ENCODE measurements around the gene TPPP3.

TPPP3 gene

GRCh38 chr16:67393111-67393787 lies at the start of gene TPPP3:
TSS of gene TPPP3 (minus strand) at chr16:67393498. CDS start at chr16:67391111, 2,387 bp downstream.
- no peaks in the 10 kb centered on the region for H3F3A ChIP-seq (ENCODE audit: low read depth)
- H3K4me2 ChIP-seq (ENCODE audit: low read depth, low read length, poor library complexity, severe bottlenecking) = no peak within 1 kb of the TSS
- no peaks in the 10 kb centered on the region for H3K4me1 ChIP-seq (ENCODE audit: insufficient read depth, low read length, poor library complexity, severe bottlenecking)
- no peaks in the 10 kb centered on the region for H3K9me2 ChIP-seq (replicated peaks; ENCODE audit: low read depth, low read length)
- no peak within 1 kb of the TSS for H3K4me3 ChIP-seq (ENCODE audit: low read length, poor library complexity, severe bottlenecking)
- no peak within 1 kb of the TSS for H2AFZ ChIP-seq (ENCODE audit: low read length)
- no peaks in the 10 kb centered on the region for H3K79me2 ChIP-seq (ENCODE audit: insufficient read depth, low read length)
- no peaks in the 10 kb centered on the region for H3K9me3 ChIP-seq (ENCODE audit: insufficient read depth, low read depth, low read length)
- no peak within 1 kb of the TSS for H3K9ac ChIP-seq (ENCODE audit: low read depth, low read length, poor library complexity, severe bottlenecking)
- no peaks in the 10 kb centered on the region for H3K36me3 ChIP-seq (ENCODE audit: insufficient read depth, low read length)
- H3K27me3 ChIP-seq (ENCODE audit: insufficient read depth, low read length, poor library complexity, severe bottlenecking) = no peaks in the 10 kb centered on the region
- no peaks in the 10 kb centered on the region for H4K20me1 ChIP-seq (ENCODE audit: insufficient read depth, low read length, poor library complexity, severe bottlenecking)
- TF ChIP-seq CTCF (conservative IDR thresholded peaks at IDR 0.05; ENCODE audit: low read length) (no peak), EZH2phosphoT487 (IDR thresholded peaks at IDR 0.05; ENCODE audit: borderline replicate concordance) (no peak)

GRCh38 chr16:67442581-67443255 lies 49.4 kb upstream of the TPPP3 start:
- no peak overlapping the region for H3K9ac ChIP-seq (ENCODE audit: low read depth, low read length, poor library complexity, severe bottlenecking)
- no peaks in the 10 kb centered on the region for H3F3A ChIP-seq (ENCODE audit: low read depth)
- H3K27me3 ChIP-seq (ENCODE audit: insufficient read depth, low read length, poor library complexity, severe bottlenecking) = no peaks in the 10 kb centered on the region
- H3K4me1 ChIP-seq (ENCODE audit: insufficient read depth, low read length, poor library complexity, severe bottlenecking) = no peaks in the 10 kb centered on the region
- H4K20me1 ChIP-seq (ENCODE audit: insufficient read depth, low read length, poor library complexity, severe bottlenecking) = no peaks in the 10 kb centered on the region
- H2AFZ ChIP-seq (ENCODE audit: low read length) = no peak overlapping the region
- H3K79me2 ChIP-seq (ENCODE audit: insufficient read depth, low read length) = no peaks in the 10 kb centered on the region
- H3K36me3 ChIP-seq (ENCODE audit: insufficient read depth, low read length) = peaks cover 12% of the 10 kb centered on the region; the same call in 1 of the 2 replicates
- no peaks in the 10 kb centered on the region for H3K9me3 ChIP-seq (ENCODE audit: insufficient read depth, low read depth, low read length)
- no peak for TF ChIP-seq CTCF (conservative IDR thresholded peaks at IDR 0.05; ENCODE audit: low read length)
- TF ChIP-seq EZH2phosphoT487 (IDR thresholded peaks at IDR 0.05; ENCODE audit: borderline replicate concordance) = no peak
- no peak overlapping the region for H3K4me3 ChIP-seq (ENCODE audit: low read length, poor library complexity, severe bottlenecking)
- H3K4me2 ChIP-seq (ENCODE audit: low read depth, low read length, poor library complexity, severe bottlenecking) = no peak overlapping the region
- no peaks in the 10 kb centered on the region for H3K9me2 ChIP-seq (replicated peaks; ENCODE audit: low read depth, low read length)

- no peaks in the 10 kb centered on the region for H3K79me2 ChIP-seq (ENCODE audit: insufficient read depth, low read length)
- H3K9ac ChIP-seq (ENCODE audit: low read depth, low read length, poor library complexity, severe bottlenecking) = no peak overlapping the region
- H3K4me3 ChIP-seq (ENCODE audit: low read length, poor library complexity, severe bottlenecking) = no peak overlapping the region
- no peaks in the 10 kb centered on the region for H3K4me1 ChIP-seq (ENCODE audit: insufficient read depth, low read length, poor library complexity, severe bottlenecking)
- no peaks in the 10 kb centered on the region for H3K9me3 ChIP-seq (ENCODE audit: insufficient read depth, low read depth, low read length)
- H3F3A ChIP-seq (ENCODE audit: low read depth) = no peaks in the 10 kb centered on the region
- TF ChIP-seq EZH2phosphoT487 (IDR thresholded peaks at IDR 0.05; ENCODE audit: borderline replicate concordance) = no peak
- TF ChIP-seq CTCF (conservative IDR thresholded peaks at IDR 0.05; ENCODE audit: low read length) = no peak
- no peak overlapping the region for H2AFZ ChIP-seq (ENCODE audit: low read length)
- no peak overlapping the region for H3K4me2 ChIP-seq (ENCODE audit: low read depth, low read length, poor library complexity, severe bottlenecking)
- peaks cover 12% of the 10 kb centered on the region; the same call in 1 of the 2 replicates for H3K36me3 ChIP-seq (ENCODE audit: insufficient read depth, low read length)
- H4K20me1 ChIP-seq (ENCODE audit: insufficient read depth, low read length, poor library complexity, severe bottlenecking) = no peaks in the 10 kb centered on the region
- H3K9me2 ChIP-seq (replicated peaks; ENCODE audit: low read depth, low read length) = no peaks in the 10 kb centered on the region
- H3K27me3 ChIP-seq (ENCODE audit: insufficient read depth, low read length, poor library complexity, severe bottlenecking) = no peaks in the 10 kb centered on the region
These were observed 48.6 kb upstream of the TPPP3 start for GRCh38 chr16:67441907-67442306.

Measured in Loucy (cell line).